AG04449 (cell line): ENCODE measurements around the gene TRIP13.

Experiments used
- CTCF ChIA-PET: fragments of 350-600 bp; formaldehyde crosslinking; extraction: SDS; loops from one replicate; lab custom pipeline; 2021; ENCODE audit warnings: antibody characterized with exemption; lab: Yijun Ruan, JAX
- POLR2A ChIA-PET: fragments of 400-600, 350-600 bp; formaldehyde crosslinking; extraction: SDS; loops from one replicate; lab custom pipeline; 2020; ENCODE audit warnings: antibody characterized with exemption, inconsistent platforms; lab: Yijun Ruan, JAX
- DNase-seq: peaks from one replicate; pipeline ENCODE4 v3.0.0-alpha.2; 2010; ENCODE audit warnings: low read depth, low spot score
- H3K4me3 ChIP-seq: 2 replicates; pipeline ENCODE4 v1.5.1; 2011; ENCODE audit warnings: low read depth, mild to moderate bottlenecking, control low read depth, low read length
- TF ChIP-seq, protein P1 (sequence below): IDR thresholded peaks from one replicate; pipeline ENCODE4 v1.5.1; 2011; ENCODE audit warnings: mild to moderate bottlenecking, moderate library complexity, low read length, control low read depth, inconsistent platforms; ENCODE audit not compliant: insufficient read depth; ENCODE audit errors: missing control alignments

TRIP13 gene

DNA sequence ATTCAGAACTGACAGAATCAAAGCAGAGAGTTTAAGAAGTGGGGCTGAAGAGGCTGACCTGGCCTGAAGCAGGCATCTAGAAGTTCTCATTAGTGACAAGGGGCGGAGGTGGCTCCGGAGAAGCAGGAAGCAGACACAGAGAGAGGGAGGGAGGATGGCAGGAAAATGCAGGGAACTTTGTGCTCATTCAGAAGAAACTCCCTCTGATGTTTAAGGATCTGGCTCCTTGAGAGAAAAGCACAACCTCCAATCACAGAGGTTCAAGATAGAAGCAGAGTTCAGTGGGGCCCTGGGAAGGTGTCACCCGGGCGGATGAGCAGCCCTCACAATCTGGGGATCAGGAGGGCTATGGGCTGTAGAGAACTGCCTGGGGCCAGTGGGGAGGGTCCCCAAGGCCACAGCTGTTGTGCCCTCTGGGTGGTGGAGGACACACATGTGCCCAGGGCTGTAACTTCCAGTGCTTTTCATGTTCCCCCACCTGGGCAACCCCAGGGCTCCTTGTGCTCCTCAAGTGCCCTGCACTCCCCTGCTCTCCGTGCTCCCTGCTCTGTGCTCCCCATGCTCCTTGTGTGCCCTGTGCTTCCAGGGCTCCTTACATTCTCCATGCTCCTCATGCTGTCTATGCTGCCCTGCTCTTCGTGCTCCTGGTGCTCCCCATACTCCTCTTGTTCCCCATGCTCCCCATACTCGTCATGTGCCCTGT is 51.4 kb downstream of the TRIP13 start:
- H3K4me3 ChIP-seq = no peak overlapping the region
- CTCF ChIA-PET = no interaction called here

DNA sequence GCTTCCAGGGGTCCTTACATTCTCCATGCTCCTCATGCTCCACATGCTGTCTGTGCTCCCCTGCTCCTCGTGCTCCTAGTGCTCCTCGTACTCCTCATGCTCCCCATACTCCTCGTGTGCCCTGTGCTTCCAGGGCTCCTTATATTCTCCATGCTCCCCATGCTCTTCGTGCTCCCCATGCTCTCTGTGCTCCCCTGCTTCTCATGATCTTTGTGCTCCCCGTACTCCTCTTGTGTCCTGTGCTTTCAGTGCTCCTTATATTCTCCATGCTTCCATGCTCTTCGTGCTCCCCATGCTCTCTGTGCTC is 51.9 kb downstream of the TRIP13 start:
- CTCF ChIA-PET = no interaction called here

More for the DNA sequence above, 51.4 kb downstream of the TRIP13 start:
- DNase-seq = no peak
- POLR2A ChIA-PET = no interaction called here
- TF ChIP-seq, protein P1, sequence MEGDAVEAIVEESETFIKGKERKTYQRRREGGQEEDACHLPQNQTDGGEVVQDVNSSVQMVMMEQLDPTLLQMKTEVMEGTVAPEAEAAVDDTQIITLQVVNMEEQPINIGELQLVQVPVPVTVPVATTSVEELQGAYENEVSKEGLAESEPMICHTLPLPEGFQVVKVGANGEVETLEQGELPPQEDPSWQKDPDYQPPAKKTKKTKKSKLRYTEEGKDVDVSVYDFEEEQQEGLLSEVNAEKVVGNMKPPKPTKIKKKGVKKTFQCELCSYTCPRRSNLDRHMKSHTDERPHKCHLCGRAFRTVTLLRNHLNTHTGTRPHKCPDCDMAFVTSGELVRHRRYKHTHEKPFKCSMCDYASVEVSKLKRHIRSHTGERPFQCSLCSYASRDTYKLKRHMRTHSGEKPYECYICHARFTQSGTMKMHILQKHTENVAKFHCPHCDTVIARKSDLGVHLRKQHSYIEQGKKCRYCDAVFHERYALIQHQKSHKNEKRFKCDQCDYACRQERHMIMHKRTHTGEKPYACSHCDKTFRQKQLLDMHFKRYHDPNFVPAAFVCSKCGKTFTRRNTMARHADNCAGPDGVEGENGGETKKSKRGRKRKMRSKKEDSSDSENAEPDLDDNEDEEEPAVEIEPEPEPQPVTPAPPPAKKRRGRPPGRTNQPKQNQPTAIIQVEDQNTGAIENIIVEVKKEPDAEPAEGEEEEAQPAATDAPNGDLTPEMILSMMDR = no peak

DNA sequence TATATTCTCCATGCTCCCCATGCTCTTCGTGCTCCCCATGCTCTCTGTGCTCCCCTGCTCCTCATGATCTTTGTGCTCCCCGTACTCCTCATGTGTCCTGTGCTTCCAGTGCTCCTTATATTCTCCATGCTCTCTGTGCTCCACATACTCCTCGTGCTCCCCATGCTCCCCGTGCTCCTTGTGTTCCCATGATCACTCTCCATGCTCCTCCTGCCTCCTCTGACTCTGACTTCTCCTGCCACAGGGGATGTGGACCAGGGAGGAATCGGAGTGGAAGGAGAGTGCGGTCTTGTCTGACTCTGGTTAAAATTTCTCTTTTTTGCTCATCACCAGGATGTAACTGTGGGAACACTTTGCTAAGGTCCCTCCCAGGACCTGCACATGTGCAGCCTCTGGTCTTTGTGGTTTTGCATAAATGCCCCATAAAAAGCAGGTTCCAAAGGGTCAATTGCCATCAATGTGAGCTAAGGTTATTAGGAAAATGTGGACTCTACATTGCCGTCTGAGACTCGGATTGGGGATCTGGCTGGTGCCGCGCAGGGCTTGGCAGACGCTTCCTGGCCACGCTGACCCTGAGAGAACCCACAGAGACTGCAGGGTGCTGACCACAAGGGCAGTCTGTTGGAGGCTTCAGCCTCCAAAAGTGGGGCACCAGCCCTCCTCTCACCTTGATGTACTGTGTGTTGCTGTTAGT is 52.5 kb downstream of the TRIP13 start:
- no peak overlapping the region for H3K4me3 ChIP-seq
- ChIA-PET POLR2A (no interaction called here), CTCF (interaction anchor here (1.6 to 1.8 kb wide), 2 partner anchors 11 to 12 kb away, joined by 4 to 6 read pairs; no protein-coding TSS in a partner anchor)
- no peak for DNase-seq
- TF ChIP-seq, protein P1 = no peak

More for the DNA sequence above, 51.9 kb downstream of the TRIP13 start:
- H3K4me3 ChIP-seq = no peak overlapping the region
- POLR2A ChIA-PET = no interaction called here
- DNase-seq = no peak
- TF ChIP-seq, protein P1 = no peak

DNA sequence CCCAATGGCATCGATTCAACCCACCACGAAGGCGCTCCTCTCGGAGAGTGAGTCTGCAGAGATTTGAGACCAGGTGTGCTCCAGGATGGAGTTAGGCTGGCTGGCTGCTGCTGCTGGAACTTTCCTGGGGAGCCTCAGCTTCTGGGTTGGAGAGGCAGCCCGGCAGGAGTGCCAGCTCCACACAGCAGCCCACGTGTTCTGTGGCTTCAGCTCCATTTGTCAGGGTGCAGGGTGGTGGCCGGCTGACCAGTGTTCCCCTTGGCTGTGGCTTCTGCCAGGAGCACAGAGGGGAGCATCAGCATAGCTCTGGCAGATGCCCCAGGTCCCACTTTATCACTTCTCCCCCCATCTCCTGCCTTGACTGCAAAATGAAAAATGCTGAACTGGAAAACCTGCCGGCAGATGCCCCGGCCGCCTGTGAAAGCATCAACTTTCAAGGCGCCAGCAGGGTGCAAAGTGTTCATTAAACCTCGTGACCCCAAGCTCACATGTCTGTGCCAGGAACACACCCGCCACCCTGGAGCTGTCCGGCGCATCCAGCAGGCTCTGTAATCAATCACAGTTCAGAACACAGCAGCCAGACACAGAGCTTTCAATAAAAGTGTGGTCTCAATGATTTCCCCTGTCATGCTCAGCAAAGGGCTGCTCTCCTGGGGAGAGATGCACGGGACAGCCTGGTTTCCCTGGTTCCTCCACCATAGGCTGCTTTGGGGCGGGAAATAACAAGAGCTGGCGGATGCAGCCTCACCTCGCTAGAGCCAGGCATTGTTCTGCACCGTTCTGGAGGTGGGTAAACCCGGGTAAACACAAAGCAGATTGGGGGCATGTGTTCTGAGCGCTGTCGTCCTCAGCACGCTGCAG is 53.2 kb downstream of the TRIP13 start:
- no peak for DNase-seq
- ChIA-PET CTCF (interaction anchor here (1.6 to 1.8 kb wide), 2 partner anchors 11 kb away, joined by 4 to 6 read pairs; no protein-coding TSS in a partner anchor), POLR2A (no interaction called here)
- TF ChIP-seq, protein P1 = no peak
- H3K4me3 ChIP-seq = no peak overlapping the region

DNA sequence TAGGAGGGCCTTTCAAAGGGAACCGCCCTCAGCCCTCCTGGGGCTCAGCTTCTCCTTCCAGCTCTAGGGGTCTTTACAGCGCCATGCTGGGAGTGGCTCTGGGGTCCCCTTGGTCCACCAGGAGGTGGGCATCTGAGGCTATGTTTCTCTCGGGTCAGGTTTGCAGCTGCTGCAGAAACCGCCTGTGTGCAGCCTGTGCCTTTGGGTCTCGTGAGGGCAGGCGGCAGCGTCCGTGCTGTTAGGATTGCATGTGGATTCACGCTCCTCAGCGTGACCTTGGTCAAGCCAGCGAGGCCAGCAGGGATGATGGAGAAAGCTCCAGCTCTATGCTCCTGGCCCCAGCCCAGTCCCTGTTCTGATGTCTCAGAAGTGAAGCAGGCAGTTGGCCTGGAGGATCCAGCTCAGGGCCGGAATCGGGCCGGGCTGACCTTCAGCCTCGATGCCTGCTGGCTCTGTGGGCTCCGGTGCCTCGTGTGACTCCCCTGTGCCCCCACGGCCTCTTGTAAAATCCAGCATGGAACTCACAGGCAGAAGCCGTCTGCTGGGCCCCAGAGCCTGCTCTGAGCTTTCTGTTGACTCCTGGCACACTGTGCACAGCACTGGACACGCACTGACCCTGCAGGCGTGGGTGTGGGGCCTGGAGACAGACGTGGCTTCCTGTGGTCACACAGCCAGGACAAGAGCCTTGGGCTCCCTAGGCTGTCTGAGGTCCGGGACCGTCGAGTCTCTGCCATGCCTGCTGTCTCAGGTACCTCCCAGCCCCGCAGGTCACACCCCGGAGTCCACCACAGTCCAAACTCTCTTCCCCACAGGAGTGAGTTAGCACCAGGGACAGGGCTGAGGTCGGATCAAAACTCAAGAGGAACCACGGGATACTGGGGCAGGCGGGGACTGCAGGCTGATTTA is 54.3 kb downstream of the TRIP13 start:
- TF ChIP-seq, protein P1 = no peak
- no peak overlapping the region for H3K4me3 ChIP-seq
- ChIA-PET CTCF (interaction anchor here (1.6 to 1.8 kb wide), 2 partner anchors 10 to 12 kb away, joined by 4 to 6 read pairs; no protein-coding TSS in a partner anchor), POLR2A (no interaction called here)
- no peak for DNase-seq
